ENCODE measurements around the gene FUNDC1. TPM values are rescaled to one million over a fixed set of nuclear protein-coding genes. Genes with fewer than 3 reads are reported as not detected.
"Not testable (repeated sequence)": the region's sequence is repeated elsewhere in the genome, so short reads cannot be mapped to it uniquely, and the experiment has no call there.

Gene FUNDC1
- 10 to 100 TPM; 20.7 to 27.2 (median 23.2) TPM for polyA plus RNA-seq (ENCODE audit: low read depth in 6 of 6)

GRCh38 chrX:44542567-44543325 is at the start of gene FUNDC1:
TSS of gene FUNDC1 (minus strand) at chrX:44542859. CDS start at chrX:44542832, 27 bp downstream.
- ATAC-seq (ENCODE audit: low read depth in 2 of 2) = peak; percentile 94 to 95
- Mint-ChIP-seq H3K36me3 (peaks cover 5 to 6% of the 10 kb centered on the region in 2 donors), H3K9me3 (no peaks in the 10 kb centered on the region), H3K27me3 (no peaks in the 10 kb centered on the region), H3K4me1 (peaks cover 27 to 35% (median 29%) of the 10 kb centered on the region in 3 donors), H3K4me3 (peak within 1 kb of the TSS; percentile 88 to 98 (median 94)), H3K27ac (peak within 1 kb of the TSS; percentile 88 to 99 (median 96))
- peak; percentile 86 for DNase-seq

GRCh38 chrX:44585866-44586265 is 43.2 kb upstream of the FUNDC1 start:
- H3K4me3 Mint-ChIP-seq = no peak overlapping the region
- no peak for DNase-seq
- no peak for ATAC-seq (ENCODE audit: low read depth in 2 of 2)
- no peaks in the 10 kb centered on the region for H3K27me3 Mint-ChIP-seq
- H3K9me3 Mint-ChIP-seq = peaks cover 0 to 10% (median 6%) of the 10 kb centered on the region in 7 donors
- H3K36me3 Mint-ChIP-seq = no peaks in the 10 kb centered on the region
- H3K27ac Mint-ChIP-seq = no peak overlapping the region
- no peaks in the 10 kb centered on the region for H3K4me1 Mint-ChIP-seq

GRCh38 chrX:44580466-44580865 is 37.8 kb upstream of the FUNDC1 start:
- H3K27ac Mint-ChIP-seq = no peak overlapping the region
- H3K4me3 Mint-ChIP-seq = no peak overlapping the region
- no peaks in the 10 kb centered on the region for H3K36me3 Mint-ChIP-seq
- no peak for ATAC-seq (ENCODE audit: low read depth in 2 of 2)
- peaks cover 0 to 11% (median 6%) of the 10 kb centered on the region in 7 donors for H3K9me3 Mint-ChIP-seq
- no peak for DNase-seq
- no peaks in the 10 kb centered on the region for H3K4me1 Mint-ChIP-seq
- no peaks in the 10 kb centered on the region for H3K27me3 Mint-ChIP-seq

GRCh38 chrX:44572340-44572938 is 29.8 kb upstream of the FUNDC1 start:
- peaks cover 0 to 19% of the 10 kb centered on the region in 2 donors for H3K36me3 Mint-ChIP-seq

GRCh38 chrX:44570522-44570921 is 27.9 kb upstream of the FUNDC1 start:
- H3K4me1 Mint-ChIP-seq = no peaks in the 10 kb centered on the region
- H3K36me3 Mint-ChIP-seq = peaks cover 0 to 26% of the 10 kb centered on the region in 2 donors
- no peak overlapping the region for H3K27ac Mint-ChIP-seq
- H3K4me3 Mint-ChIP-seq = no peak overlapping the region
- H3K9me3 Mint-ChIP-seq = peaks cover 8 to 30% (median 22%) of the 10 kb centered on the region in 7 donors
- ATAC-seq (ENCODE audit: low read depth in 2 of 2) = no peak
- no peaks in the 10 kb centered on the region for H3K27me3 Mint-ChIP-seq
- no peak for DNase-seq

More at GRCh38 chrX:44572340-44572938, 29.8 kb upstream of the FUNDC1 start:
- Mint-ChIP-seq H3K9me3 (peaks cover 8 to 30% (median 22%) of the 10 kb centered on the region in 7 donors), H3K4me1 (no peaks in the 10 kb centered on the region), H3K4me3 (no peak overlapping the region), H3K27ac (no peak overlapping the region), H3K27me3 (no peaks in the 10 kb centered on the region)
- no peak for ATAC-seq (ENCODE audit: low read depth in 2 of 2)
- DNase-seq = no peak

GRCh38 chrX:44569122-44569521 is 26.5 kb upstream of the FUNDC1 start:
- peaks cover 8 to 26% (median 21%) of the 10 kb centered on the region in 7 donors for H3K9me3 Mint-ChIP-seq
- H3K4me1 Mint-ChIP-seq = no peaks in the 10 kb centered on the region
- DNase-seq (no peak), ATAC-seq (ENCODE audit: low read depth in 2 of 2) (no peak)
- H3K4me3 Mint-ChIP-seq = no peak overlapping the region
- peaks cover 0 to 26% of the 10 kb centered on the region in 2 donors for H3K36me3 Mint-ChIP-seq
- no peak overlapping the region for H3K27ac Mint-ChIP-seq
- H3K27me3 Mint-ChIP-seq = no peaks in the 10 kb centered on the region

GRCh38 chrX:44568196-44568595 is 25.5 kb upstream of the FUNDC1 start:
- H3K4me1 Mint-ChIP-seq = no peaks in the 10 kb centered on the region
- H3K27me3 Mint-ChIP-seq = no peaks in the 10 kb centered on the region
- H3K9me3 Mint-ChIP-seq = peaks cover 8 to 21% (median 19%) of the 10 kb centered on the region in 7 donors
- H3K36me3 Mint-ChIP-seq = peaks cover 0 to 26% of the 10 kb centered on the region in 2 donors
- no peak for DNase-seq
- no peak overlapping the region for H3K4me3 Mint-ChIP-seq
- ATAC-seq (ENCODE audit: low read depth in 2 of 2) = no peak
- no peak overlapping the region for H3K27ac Mint-ChIP-seq

GRCh38 chrX:44561896-44562295 is 19.2 kb upstream of the FUNDC1 start:
- H3K9me3 Mint-ChIP-seq; H3K4me1 Mint-ChIP-seq; H3K27ac Mint-ChIP-seq; H3K36me3 Mint-ChIP-seq; H3K4me3 Mint-ChIP-seq; ATAC-seq (ENCODE audit: low read depth in 2 of 2); DNase-seq: not testable (repeated sequence)
- peaks cover 0 to 16% (median 0%) of the 10 kb centered on the region in 3 donors for H3K27me3 Mint-ChIP-seq

GRCh38 chrX:44550563-44550962 is 7.9 kb upstream of the FUNDC1 start:
- no peaks in the 10 kb centered on the region for H3K36me3 Mint-ChIP-seq
- H3K27ac Mint-ChIP-seq = no peak overlapping the region
- no peaks in the 10 kb centered on the region for H3K9me3 Mint-ChIP-seq
- DNase-seq (no peak), ATAC-seq (ENCODE audit: low read depth in 2 of 2) (no peak)
- H3K4me3 Mint-ChIP-seq = no peak overlapping the region
- H3K4me1 Mint-ChIP-seq = peaks cover 0 to 3% (median 0%) of the 10 kb centered on the region in 3 donors
- H3K27me3 Mint-ChIP-seq = peaks cover 0 to 16% (median 4%) of the 10 kb centered on the region in 3 donors

GRCh38 chrX:44545454-44545853 is 2.8 kb upstream of the FUNDC1 start:
- not testable (repeated sequence) for DNase-seq; H3K4me3 Mint-ChIP-seq; ATAC-seq (ENCODE audit: low read depth in 2 of 2); H3K9me3 Mint-ChIP-seq; H3K27ac Mint-ChIP-seq; H3K27me3 Mint-ChIP-seq; H3K36me3 Mint-ChIP-seq
- H3K4me1 Mint-ChIP-seq = peaks cover 16 to 27% (median 21%) of the 10 kb centered on the region in 3 donors

GRCh38 chrX:44544036-44544435 is 1.4 kb upstream of the FUNDC1 start:
- no peak for ATAC-seq (ENCODE audit: low read depth in 2 of 2)
- Mint-ChIP-seq H3K27ac (peak overlapping the region in 2 of 6 donors; percentile 52 to 92), H3K27me3 (peaks cover 0 to 6% (median 0%) of the 10 kb centered on the region in 3 donors), H3K4me1 (peaks cover 24 to 27% (median 25%) of the 10 kb centered on the region in 3 donors), H3K9me3 (no peaks in the 10 kb centered on the region), H3K4me3 (peak overlapping the region in 5 of 8 donors; percentile 7 to 91 (median 29)), H3K36me3 (no peaks in the 10 kb centered on the region)
- no peak for DNase-seq

- peak overlapping the region in 2 of 6 donors; percentile 28 to 63 for H3K27ac Mint-ChIP-seq
- no peak for DNase-seq
- H3K4me3 Mint-ChIP-seq = peak overlapping the region in 2 of 8 donors; percentile 8 to 13
- no peaks in the 10 kb centered on the region for H3K9me3 Mint-ChIP-seq
- no peaks in the 10 kb centered on the region for H3K27me3 Mint-ChIP-seq
- peaks cover 13 to 18% of the 10 kb centered on the region in 2 donors for H3K36me3 Mint-ChIP-seq
- ATAC-seq (ENCODE audit: low read depth in 2 of 2) = no peak
- peaks cover 18 to 25% (median 20%) of the 10 kb centered on the region in 3 donors for H3K4me1 Mint-ChIP-seq
Measured at GRCh38 chrX:44536198-44536597, 6.5 kb downstream of the FUNDC1 start.

- no peaks in the 10 kb centered on the region for H3K9me3 Mint-ChIP-seq
- DNase-seq (no peak), ATAC-seq (ENCODE audit: low read depth in 2 of 2) (no peak)
- peaks cover 0 to 6% (median 0%) of the 10 kb centered on the region in 3 donors for H3K4me1 Mint-ChIP-seq
- peaks cover 8 to 17% of the 10 kb centered on the region in 2 donors for H3K36me3 Mint-ChIP-seq
- H3K27ac Mint-ChIP-seq = no peak overlapping the region
- no peak overlapping the region for H3K4me3 Mint-ChIP-seq
- H3K27me3 Mint-ChIP-seq = no peaks in the 10 kb centered on the region
Measured at GRCh38 chrX:44529310-44529709, 13.3 kb downstream of the FUNDC1 start.

GRCh38 chrX:44514272-44514671 is 28.4 kb downstream of the FUNDC1 start:
- Mint-ChIP-seq H3K27me3 (peaks cover 0 to 9% (median 0%) of the 10 kb centered on the region in 3 donors), H3K4me1 (no peaks in the 10 kb centered on the region), H3K27ac (no peak overlapping the region), H3K36me3 (peaks cover 0 to 4% of the 10 kb centered on the region in 2 donors), H3K4me3 (peak overlapping the region in 1 of 8 donors; percentile 42), H3K9me3 (no peaks in the 10 kb centered on the region)
- no peak for ATAC-seq (ENCODE audit: low read depth in 2 of 2)
- DNase-seq = no peak

Data from naive B cell (primary cell).